Choroid plexus epithelial cell (primary cell): Measurements from ENCODE around the gene EPB41L2.

Source experiments
- DNase-seq: peaks from one replicate; pipeline ENCODE4 v3.0.0-alpha.2; 2010; ENCODE audit warnings: low read depth
- H3K4me3 ChIP-seq: 2 replicates; pipeline ENCODE4 v1.5.1; 2011; ENCODE audit warnings: low read depth, mild to moderate bottlenecking, control low read depth, low read length, moderate library complexity
- CTCF ChIP-seq: conservative IDR thresholded peaks from 2 replicates; pipeline ENCODE4 v1.5.1; 2011; ENCODE audit warnings: low read depth, mild to moderate bottlenecking, control low read depth, inconsistent platforms, low read length, moderate library complexity

EPB41L2 gene

DNA sequence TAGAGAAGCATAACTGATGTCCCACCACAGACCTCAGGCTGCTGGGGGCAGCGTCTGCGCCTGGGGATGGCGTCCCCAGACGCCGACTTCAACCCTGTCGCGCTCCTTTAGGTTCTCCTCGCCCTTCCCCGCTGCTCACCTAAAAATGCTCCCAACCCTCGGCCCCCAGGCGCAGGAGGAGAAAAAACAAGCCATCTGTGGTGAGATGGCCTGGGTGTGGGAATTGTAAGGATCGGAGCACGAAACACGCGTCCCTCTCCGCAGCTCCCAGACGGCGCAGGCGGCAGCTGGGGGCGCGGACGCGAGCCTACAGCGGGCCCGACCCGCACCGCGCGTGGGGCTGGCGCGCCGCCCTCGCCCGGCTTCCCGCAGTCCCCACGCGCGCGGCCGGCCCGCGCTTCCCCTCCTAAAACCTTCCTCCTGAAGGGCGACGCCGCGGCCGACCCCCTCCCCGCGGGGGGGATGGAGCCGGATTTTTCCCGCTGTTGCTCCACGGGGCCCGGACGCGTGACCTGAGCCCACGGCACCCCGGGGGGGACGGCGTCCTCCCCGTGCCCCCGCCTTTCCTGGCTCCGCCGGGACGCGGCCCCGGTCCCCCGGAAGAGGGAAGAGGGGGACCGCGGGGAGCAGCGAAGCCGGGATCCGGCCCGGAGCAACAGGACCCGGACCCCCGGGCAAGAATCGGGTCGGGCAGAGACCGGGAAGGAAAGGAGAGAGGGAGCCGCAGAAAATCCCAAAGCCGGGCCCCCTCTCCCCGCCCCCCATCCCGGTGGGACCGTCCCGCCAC, 611 bp downstream of the EPB41L2 start:
- H3K4me3 ChIP-seq, result peak overlapping the region; percentile 80
- DNase-seq, result no peak
- no peak for TF ChIP-seq CTCF

DNA sequence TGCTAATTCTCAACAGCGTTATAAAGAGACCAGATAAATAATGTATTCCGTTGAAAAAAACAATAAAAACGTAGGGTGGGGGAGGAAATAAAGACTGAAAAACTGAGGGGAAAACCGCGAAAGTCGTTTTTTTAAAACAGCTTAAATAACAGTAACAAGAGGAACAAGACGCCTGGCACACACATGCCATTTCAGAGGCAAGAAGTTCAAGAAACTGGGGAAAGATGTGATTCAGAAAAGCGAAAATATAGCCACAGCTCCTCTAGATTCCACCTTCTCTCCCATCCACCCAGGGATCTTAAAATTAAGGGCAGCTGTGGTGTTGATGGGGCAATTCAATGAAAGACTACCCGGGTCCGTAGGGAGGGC, 1.3 kb downstream of the EPB41L2 start:
- no peak for TF ChIP-seq CTCF
- peak overlapping the region; percentile 80 for H3K4me3 ChIP-seq
- DNase-seq, result peak; percentile 34

DNA sequence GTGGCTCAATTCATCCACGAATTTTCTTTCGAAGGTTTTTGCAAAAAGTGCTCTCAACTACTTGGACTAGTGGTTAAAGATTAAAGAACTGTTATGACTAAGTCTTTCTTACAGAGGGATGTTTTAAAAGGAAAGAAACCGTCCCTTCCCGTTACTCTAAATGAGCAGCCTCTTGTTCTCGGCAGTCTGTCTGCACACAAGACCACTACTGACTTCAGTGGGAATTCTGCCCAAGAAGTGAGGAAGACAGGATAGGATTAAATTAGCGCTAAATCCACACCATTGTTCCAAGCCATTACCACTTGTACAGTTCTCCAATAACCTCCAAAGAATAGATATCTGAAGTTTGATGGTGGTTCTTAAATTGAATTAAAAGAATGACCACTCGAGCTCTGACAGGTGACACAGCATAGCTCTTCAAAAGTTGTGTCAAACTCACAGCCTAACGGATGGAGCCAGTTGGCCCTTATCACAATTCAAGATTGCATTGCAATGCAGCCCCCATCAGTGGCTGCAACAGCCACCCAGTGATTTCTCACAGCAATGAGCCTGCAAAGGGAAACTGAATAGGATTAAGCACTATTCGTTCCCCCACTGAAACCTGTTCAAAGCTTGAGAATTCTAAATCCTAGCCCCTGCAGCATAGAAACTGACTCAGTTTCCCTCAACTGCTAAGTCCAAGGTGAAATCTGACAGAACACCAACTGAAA, 1.8 kb downstream of the EPB41L2 start:
- H3K4me3 ChIP-seq, result peak overlapping the region; percentile 80
- DNase-seq, result peak; percentile 57
- TF ChIP-seq CTCF, result no peak

DNA sequence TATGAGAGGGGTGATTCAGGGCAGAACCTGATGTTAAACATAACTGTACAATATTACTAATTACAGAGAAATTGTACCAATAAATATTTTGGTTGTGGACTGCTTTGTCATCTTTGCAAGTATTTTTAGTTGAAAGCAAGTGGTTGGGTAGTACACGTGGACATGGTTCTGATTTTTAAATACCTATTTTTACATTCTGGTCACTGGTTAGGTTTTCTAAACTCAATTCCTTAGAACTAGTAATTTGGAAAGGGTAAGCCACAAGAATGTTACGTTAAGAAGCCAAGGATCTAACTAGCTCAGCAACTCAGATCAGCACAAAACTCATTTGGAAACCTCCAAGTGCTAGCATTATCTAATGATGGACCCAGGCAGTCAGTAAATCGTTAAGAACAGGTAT, 2.7 kb downstream of the EPB41L2 start:
- TF ChIP-seq CTCF, result no peak
- DNase-seq, result peak; percentile 16
- no peak overlapping the region for H3K4me3 ChIP-seq

DNA sequence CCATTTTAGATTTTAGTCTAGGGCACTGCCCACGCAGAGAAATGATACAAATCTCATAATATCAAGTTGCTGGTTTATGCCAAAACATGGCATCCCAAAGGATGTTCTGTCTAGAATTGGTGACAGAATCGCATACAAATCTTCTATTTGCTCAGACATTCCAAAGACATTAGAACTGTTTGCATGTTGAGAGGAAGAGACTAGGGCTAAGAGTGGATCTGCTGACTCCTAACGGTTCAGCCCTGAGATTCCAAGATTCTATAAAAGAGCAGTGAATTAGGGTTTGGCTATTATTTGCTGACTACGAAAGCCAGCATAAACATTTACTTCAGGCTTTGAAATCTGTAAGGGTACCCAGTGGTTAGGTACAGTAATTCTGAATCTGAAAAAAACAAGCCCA, 3.6 kb downstream of the EPB41L2 start:
- TF ChIP-seq CTCF, result peak; percentile 47
- H3K4me3 ChIP-seq, result no peak overlapping the region
- DNase-seq, result peak; percentile 75

DNA sequence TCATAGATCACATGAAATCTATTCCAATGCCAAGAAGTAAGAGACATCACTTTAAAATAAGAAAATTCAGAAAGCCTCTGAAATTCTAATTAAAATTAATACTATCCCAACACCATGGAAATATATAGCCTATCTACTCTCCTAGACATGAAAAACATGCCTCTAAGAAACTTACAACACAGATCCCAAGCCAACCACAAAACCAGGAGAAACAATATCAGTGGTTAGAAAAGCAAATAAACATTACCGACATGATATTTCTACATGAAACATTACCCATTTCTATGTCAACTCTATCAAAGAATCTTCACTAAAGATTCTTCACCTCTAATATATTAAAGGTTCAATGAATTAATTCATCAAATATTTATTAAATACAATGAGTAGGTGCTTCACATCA, 4.8 kb downstream of the EPB41L2 start:
- no peak overlapping the region for H3K4me3 ChIP-seq
- TF ChIP-seq CTCF, result no peak
- DNase-seq, result peak; percentile 76
